Left forelimb (tissue), 1 donor: Measurements from ENCODE around the gene PBX3.

Source experiments
- DNase-seq: peaks from one replicate; pipeline ENCODE4 v3.0.0-alpha.2; 2018; ENCODE audit warnings: low spot score

PBX3 gene

GRCh38 chr9:125949703-125950460 is 202.7 kb downstream of the PBX3 start:
- no peak for DNase-seq

- no peak for DNase-seq
Observed at GRCh38 chr9:125950880-125951471, 203.8 kb downstream of the PBX3 start.

GRCh38 chr9:125953314-125954019 is 206.3 kb downstream of the PBX3 start:
- no peak for DNase-seq

GRCh38 chr9:125956102-125956501 is 208.9 kb downstream of the PBX3 start:
- no peak for DNase-seq

- DNase-seq = no peak
Observed at GRCh38 chr9:125959315-125959714, 212.1 kb downstream of the PBX3 start.

- DNase-seq = no peak
Observed at GRCh38 chr9:125959951-125960619, 212.9 kb downstream of the PBX3 start.

- DNase-seq = no peak
Observed at GRCh38 chr9:125960626-125961025, 213.5 kb downstream of the PBX3 start.

- no peak for DNase-seq
Observed at GRCh38 chr9:125961072-125961471, 213.9 kb downstream of the PBX3 start.

- DNase-seq = no peak
Observed at GRCh38 chr9:125963932-125964331, 216.8 kb downstream of the PBX3 start.

GRCh38 chr9:125964702-125965225 is 217.6 kb downstream of the PBX3 start:
- no peak for DNase-seq

- DNase-seq = no peak
Observed at GRCh38 chr9:125965477-125965876, 218.3 kb downstream of the PBX3 start.

GRCh38 chr9:125966466-125966865 is 219.3 kb downstream of the PBX3 start:
- DNase-seq = no peak

GRCh38 chr9:125966959-125967711 is 220.0 kb downstream of the PBX3 start:
- no peak for DNase-seq

- DNase-seq = no peak
Observed at GRCh38 chr9:125968714-125969374, 221.7 kb downstream of the PBX3 start.

- no peak for DNase-seq
Observed at GRCh38 chr9:125969462-125969861, 222.3 kb downstream of the PBX3 start.

- no peak for DNase-seq
Observed at GRCh38 chr9:125969868-125970267, 222.7 kb downstream of the PBX3 start.

GRCh38 chr9:125970340-125970739 is 223.2 kb downstream of the PBX3 start:
- DNase-seq = no peak

GRCh38 chr9:125971050-125971449 is 223.9 kb downstream of the PBX3 start:
- no peak for DNase-seq

- DNase-seq = no peak
Observed at GRCh38 chr9:125972012-125972729, 225.0 kb downstream of the PBX3 start.

- DNase-seq = no peak
Observed at GRCh38 chr9:125973547-125973946, 226.4 kb downstream of the PBX3 start.
